DOHH2 (cell line): ENCODE data around the gene U2AF1.
"Not testable (repeated sequence)": the region's sequence is repeated elsewhere in the genome, so short reads cannot be mapped to it uniquely, and the experiment has no call there.

Source experiments
- H3F3A ChIP-seq: fragments of 200-600 bp; sonication (generic), shearing (Covaris generic); 2 replicates; pipeline ENCODE4 v1.6.0; 2016; ENCODE audit warnings: antibody characterized with exemption, mild to moderate bottlenecking; ENCODE audit not compliant: control insufficient read depth, insufficient read depth
- H3K27ac ChIP-seq: fragments of 200-600 bp; sonication (generic); 2 replicates; pipeline ENCODE4 v1.5.1; 2014; ENCODE audit warnings: low read depth, mild to moderate bottlenecking, low read length, moderate library complexity
- H3K27me3 ChIP-seq: fragments of 200-600 bp; sonication (generic); 2 replicates; pipeline ENCODE4 v1.6.1; 2014; ENCODE audit warnings: mild to moderate bottlenecking, low read length, mixed read lengths; ENCODE audit not compliant: control insufficient read depth
- H3K36me3 ChIP-seq: fragments of 200-600 bp; sonication (generic); 2 replicates; pipeline ENCODE4 v1.6.1; 2014; ENCODE audit warnings: mild to moderate bottlenecking, low read length, moderate library complexity, mixed read lengths; ENCODE audit not compliant: control insufficient read depth
- H3K4me1 ChIP-seq: fragments of 200-600 bp; sonication (generic); 2 replicates; pipeline ENCODE4 v1.6.1; 2014; ENCODE audit warnings: mild to moderate bottlenecking, low read length, mixed read lengths; ENCODE audit not compliant: control insufficient read depth
- H3K4me2 ChIP-seq: fragments of 200-600 bp; sonication (generic); 2 replicates; pipeline ENCODE4 v1.6.0; 2014; ENCODE audit warnings: mild to moderate bottlenecking, low read length, moderate library complexity
- H3K4me3 ChIP-seq: fragments of 200-600 bp; sonication (generic); 2 replicates; pipeline ENCODE4 v1.5.1; 2014; ENCODE audit warnings: mild to moderate bottlenecking, low read length, mixed read lengths
- H3K79me2 ChIP-seq: fragments of 200-600 bp; sonication (generic); 2 replicates; pipeline ENCODE4 v1.6.1; 2014; ENCODE audit warnings: mild to moderate bottlenecking, low read length, mixed read lengths; ENCODE audit not compliant: control insufficient read depth
- H3K9me2 ChIP-seq: fragments of 200-600 bp; sonication (generic); replicated peaks from 2 replicates; pipeline ENCODE4 v1.6.1; 2014; ENCODE audit warnings: mild to moderate bottlenecking, low read length, mixed read lengths; ENCODE audit not compliant: control insufficient read depth
- H3K9me3 ChIP-seq: fragments of 200-600 bp; sonication (generic); 2 replicates; pipeline ENCODE4 v1.6.1; 2014; ENCODE audit warnings: antibody characterized with exemption, low read length, mixed read lengths; ENCODE audit not compliant: control insufficient read depth, insufficient read depth
- H4K20me1 ChIP-seq: fragments of 200-600 bp; sonication (generic); 2 replicates; pipeline ENCODE4 v1.6.0; 2014; ENCODE audit warnings: low read depth, mild to moderate bottlenecking, antibody characterized with exemption, low read length, moderate library complexity; ENCODE audit not compliant: control insufficient read depth, insufficient read depth

U2AF1 gene

GRCh38 chr21:43106965-43107793 lies at the start of gene U2AF1:
U2AF1 (minus strand) TSS chr21:43107570; CDS start chr21:43107494, 76 bp downstream.
- not testable (repeated sequence) for H4K20me1 ChIP-seq, H3K4me2 ChIP-seq, H3K27me3 ChIP-seq, H3K27ac ChIP-seq, H3K36me3 ChIP-seq, H3K9me2 ChIP-seq, H3K9me3 ChIP-seq, H3K4me1 ChIP-seq, H3F3A ChIP-seq
- Histone ChIP-seq H3K4me3 (peak within 1 kb of the TSS; percentile 65), H3K79me2 (peaks cover 11% of the 10 kb centered on the region)

GRCh38 chr21:43153601-43154000 lies 46.2 kb upstream of the U2AF1 start:
- not testable (repeated sequence) for H4K20me1 ChIP-seq, H3K4me1 ChIP-seq, H3K4me3 ChIP-seq, H3K79me2 ChIP-seq, H3F3A ChIP-seq, H3K9me3 ChIP-seq, H3K9me2 ChIP-seq, H3K4me2 ChIP-seq, H3K27ac ChIP-seq, H3K27me3 ChIP-seq, H3K36me3 ChIP-seq

GRCh38 chr21:43149344-43149743 lies 42.0 kb upstream of the U2AF1 start:
- H3K27ac ChIP-seq, H3K4me3 ChIP-seq, H3K9me3 ChIP-seq, H3K36me3 ChIP-seq, H3K27me3 ChIP-seq, H3K4me2 ChIP-seq, H4K20me1 ChIP-seq, H3K9me2 ChIP-seq, H3F3A ChIP-seq, H3K79me2 ChIP-seq, H3K4me1 ChIP-seq: not testable (repeated sequence)

- not testable (repeated sequence) for H3K36me3 ChIP-seq, H3K9me2 ChIP-seq, H3K4me3 ChIP-seq, H3K79me2 ChIP-seq, H3K27ac ChIP-seq, H4K20me1 ChIP-seq, H3K27me3 ChIP-seq, H3F3A ChIP-seq, H3K4me2 ChIP-seq, H3K9me3 ChIP-seq, H3K4me1 ChIP-seq
Observed at GRCh38 chr21:43147999-43148398, 40.6 kb upstream of the U2AF1 start.

GRCh38 chr21:43146637-43147036 lies 39.3 kb upstream of the U2AF1 start:
- H3K27ac ChIP-seq, H3K9me3 ChIP-seq, H3K27me3 ChIP-seq, H3F3A ChIP-seq, H3K79me2 ChIP-seq, H4K20me1 ChIP-seq, H3K9me2 ChIP-seq, H3K4me3 ChIP-seq, H3K4me1 ChIP-seq, H3K36me3 ChIP-seq, H3K4me2 ChIP-seq: not testable (repeated sequence)

- H3K27me3 ChIP-seq, H3K4me3 ChIP-seq, H3K27ac ChIP-seq, H4K20me1 ChIP-seq, H3F3A ChIP-seq, H3K79me2 ChIP-seq, H3K4me1 ChIP-seq, H3K4me2 ChIP-seq, H3K9me3 ChIP-seq, H3K9me2 ChIP-seq, H3K36me3 ChIP-seq: not testable (repeated sequence)
Observed at GRCh38 chr21:43141407-43141806, 34.0 kb upstream of the U2AF1 start.

GRCh38 chr21:43138944-43139343 lies 31.6 kb upstream of the U2AF1 start:
- H3F3A ChIP-seq, H3K27me3 ChIP-seq, H3K79me2 ChIP-seq, H3K27ac ChIP-seq, H4K20me1 ChIP-seq, H3K4me3 ChIP-seq, H3K9me2 ChIP-seq, H3K36me3 ChIP-seq, H3K4me2 ChIP-seq, H3K4me1 ChIP-seq, H3K9me3 ChIP-seq: not testable (repeated sequence)

- not testable (repeated sequence) for H3K4me1 ChIP-seq, H3F3A ChIP-seq, H3K27me3 ChIP-seq, H3K4me3 ChIP-seq, H3K27ac ChIP-seq, H3K4me2 ChIP-seq, H4K20me1 ChIP-seq, H3K36me3 ChIP-seq, H3K79me2 ChIP-seq, H3K9me2 ChIP-seq, H3K9me3 ChIP-seq
Observed at GRCh38 chr21:43134520-43134919, 27.1 kb upstream of the U2AF1 start.
